Chondrocyte (in vitro differentiated cells): ENCODE results near the gene SH3GLB1. TPM values are rescaled to one million over a fixed set of nuclear protein-coding genes. Genes with fewer than 3 reads are reported as not detected.

Experiments
- DNase-seq: peaks from one replicate; pipeline ENCODE4 v3.0.0; 2021; ENCODE audit warnings: mixed read lengths, low spot score
- H3K27ac Mint-ChIP-seq: one replicate; pipeline ENCODE4 v1.8.0; 2021; ENCODE audit warnings: mild to moderate bottlenecking, moderate library complexity, mixed read lengths; ENCODE audit not compliant: unreplicated experiment
- H3K27me3 Mint-ChIP-seq: 2 replicates; pipeline ENCODE4 v1.8.0; 2021; ENCODE audit warnings: low read depth, mixed read lengths
- H3K36me3 Mint-ChIP-seq: 2 replicates; pipeline ENCODE4 v1.8.0; 2021; ENCODE audit warnings: low read depth, mixed read lengths
- H3K4me1 Mint-ChIP-seq: 2 replicates; pipeline ENCODE4 v1.8.0; 2021; ENCODE audit warnings: low read depth, mild to moderate bottlenecking, mixed read lengths
- H3K4me3 Mint-ChIP-seq: one replicate; pipeline ENCODE4 v1.8.0; 2021; ENCODE audit warnings: mild to moderate bottlenecking, moderate library complexity, mixed read lengths; ENCODE audit not compliant: unreplicated experiment
- H3K9me3 Mint-ChIP-seq: 2 replicates; pipeline ENCODE4 v1.8.0; 2021; ENCODE audit warnings: low read depth, mixed read lengths
- total RNA-seq: library from RNA; stranded (reverse); gene quantifications from 3 replicates; pipeline ENCODE4 v1.2.1, GENCODE V29; 2021
- TF ChIP-seq, protein P1 (sequence below): fragments of 200-600 bp; sonication (generic); IDR thresholded peaks from 2 replicates; pipeline ENCODE4 v1.5.0; 2021; ENCODE audit warnings: antibody characterized with exemption, mild to moderate bottlenecking, moderate library complexity

The SH3GLB1 gene
- total RNA-seq, 1 donor from 2014 or later = 135 TPM

DNA sequence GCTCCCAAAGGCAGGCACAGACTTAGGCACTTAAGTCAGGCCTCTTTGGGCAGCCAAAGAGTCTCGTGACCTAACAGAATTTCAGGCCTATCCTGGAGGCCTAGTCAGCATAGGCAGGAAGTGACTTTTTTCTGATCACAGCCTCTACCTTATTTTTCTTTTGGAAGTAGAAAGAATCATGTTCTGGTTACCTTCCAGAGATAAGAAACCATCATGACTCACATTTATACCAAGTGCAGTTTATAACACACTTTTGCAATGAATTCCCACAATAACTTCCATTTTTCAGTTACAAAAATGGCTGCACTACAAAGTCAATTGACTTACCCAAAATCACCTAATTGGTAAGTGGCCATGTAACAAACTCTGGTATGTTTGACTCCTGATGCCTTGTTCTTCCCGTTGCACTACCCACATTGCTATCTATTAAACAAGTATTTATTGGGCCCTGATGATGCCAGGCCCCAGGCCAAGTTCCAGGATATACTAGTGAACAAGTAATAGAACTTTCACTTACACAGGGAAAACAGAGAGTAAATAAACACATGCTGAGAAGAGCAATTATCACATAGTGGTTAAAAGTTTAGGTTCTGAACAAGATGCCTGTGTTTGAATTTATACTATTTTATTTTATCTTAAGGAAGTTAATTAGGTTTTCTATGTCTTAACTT is 74.3 kb downstream of the SH3GLB1 start:
- Mint-ChIP-seq H3K36me3 (peaks cover 1% of the 10 kb centered on the region), H3K9me3 (peaks cover 7% of the 10 kb centered on the region), H3K4me1 (peaks cover 50% of the 10 kb centered on the region), H3K27me3 (no peaks in the 10 kb centered on the region), H3K27ac (no peak overlapping the region), H3K4me3 (no peak overlapping the region)
- TF ChIP-seq, protein P1, sequence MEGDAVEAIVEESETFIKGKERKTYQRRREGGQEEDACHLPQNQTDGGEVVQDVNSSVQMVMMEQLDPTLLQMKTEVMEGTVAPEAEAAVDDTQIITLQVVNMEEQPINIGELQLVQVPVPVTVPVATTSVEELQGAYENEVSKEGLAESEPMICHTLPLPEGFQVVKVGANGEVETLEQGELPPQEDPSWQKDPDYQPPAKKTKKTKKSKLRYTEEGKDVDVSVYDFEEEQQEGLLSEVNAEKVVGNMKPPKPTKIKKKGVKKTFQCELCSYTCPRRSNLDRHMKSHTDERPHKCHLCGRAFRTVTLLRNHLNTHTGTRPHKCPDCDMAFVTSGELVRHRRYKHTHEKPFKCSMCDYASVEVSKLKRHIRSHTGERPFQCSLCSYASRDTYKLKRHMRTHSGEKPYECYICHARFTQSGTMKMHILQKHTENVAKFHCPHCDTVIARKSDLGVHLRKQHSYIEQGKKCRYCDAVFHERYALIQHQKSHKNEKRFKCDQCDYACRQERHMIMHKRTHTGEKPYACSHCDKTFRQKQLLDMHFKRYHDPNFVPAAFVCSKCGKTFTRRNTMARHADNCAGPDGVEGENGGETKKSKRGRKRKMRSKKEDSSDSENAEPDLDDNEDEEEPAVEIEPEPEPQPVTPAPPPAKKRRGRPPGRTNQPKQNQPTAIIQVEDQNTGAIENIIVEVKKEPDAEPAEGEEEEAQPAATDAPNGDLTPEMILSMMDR = no peak
- no peak for DNase-seq

DNA sequence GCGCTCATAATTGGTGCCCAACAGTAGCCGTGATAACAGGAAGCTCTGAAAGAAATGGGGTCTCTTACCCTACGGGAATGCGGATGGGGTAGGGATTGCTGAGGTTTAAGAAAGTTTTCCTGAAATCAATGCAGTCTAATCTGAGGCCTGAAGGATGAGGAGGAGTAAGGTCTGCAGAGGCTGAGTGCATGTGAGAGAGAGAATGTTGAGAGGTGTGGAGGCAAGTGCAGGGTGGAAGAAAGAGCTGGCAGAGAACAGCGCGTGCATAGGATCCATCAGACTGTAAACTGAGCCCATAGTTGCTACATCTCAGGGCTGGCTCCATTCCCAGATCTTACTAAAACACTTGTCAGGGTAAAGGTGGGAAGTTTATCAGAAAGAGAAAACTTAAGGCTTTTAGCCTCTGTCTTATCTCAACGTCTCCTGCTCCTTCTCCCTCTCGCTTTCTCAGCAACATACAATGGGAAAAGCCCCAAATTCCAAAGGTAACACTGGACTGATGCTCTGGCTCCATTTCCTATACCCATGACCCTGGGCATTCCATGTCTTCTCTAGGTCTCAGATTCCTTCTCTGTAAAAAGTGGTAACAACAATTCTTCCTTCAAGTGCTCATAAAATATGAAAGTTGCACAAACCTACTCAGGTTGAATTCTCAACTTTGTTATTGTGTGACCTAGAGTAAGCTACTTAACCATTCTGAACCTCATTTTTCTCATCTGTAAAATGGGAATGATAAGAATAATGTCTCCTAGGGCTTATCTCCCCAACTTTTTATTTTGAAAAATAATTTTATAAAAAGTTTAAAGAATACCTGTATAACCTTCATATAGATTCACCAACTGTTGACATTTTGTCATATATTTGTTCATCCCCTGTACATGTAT is 75.2 kb downstream of the SH3GLB1 start:
- Mint-ChIP-seq H3K36me3 (peaks cover 1% of the 10 kb centered on the region), H3K27ac (peak overlapping the region; percentile 81), H3K4me1 (peaks cover 42% of the 10 kb centered on the region), H3K27me3 (no peaks in the 10 kb centered on the region), H3K4me3 (no peak overlapping the region), H3K9me3 (peaks cover 7% of the 10 kb centered on the region)
- no peak for DNase-seq
- TF ChIP-seq, protein P1 = no peak

DNA sequence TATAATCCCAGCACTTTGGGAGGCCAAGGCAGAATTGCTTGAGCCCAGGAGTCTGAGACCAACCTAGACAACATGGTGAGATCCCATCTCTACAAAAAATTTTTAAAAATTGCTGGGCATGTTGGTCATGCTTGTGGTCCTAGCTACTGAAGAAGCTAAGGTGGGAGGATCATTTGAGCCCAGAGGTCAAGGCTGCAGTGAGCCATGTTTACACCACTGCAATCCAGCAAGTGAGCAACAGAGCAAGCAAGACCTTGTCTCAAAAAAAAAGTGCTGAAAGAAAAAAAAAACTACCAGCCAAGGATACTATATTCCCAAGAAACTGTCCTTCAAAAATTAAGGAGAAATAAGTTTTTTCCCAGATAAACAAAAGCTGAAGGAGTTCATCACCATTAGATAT is 78.1 kb downstream of the SH3GLB1 start:
- peaks cover 10% of the 10 kb centered on the region for H3K9me3 Mint-ChIP-seq
- H3K27ac Mint-ChIP-seq = no peak overlapping the region
- no peak overlapping the region for H3K4me3 Mint-ChIP-seq
- H3K4me1 Mint-ChIP-seq = peaks cover 27% of the 10 kb centered on the region
- DNase-seq = no peak
- no peaks in the 10 kb centered on the region for H3K27me3 Mint-ChIP-seq
- H3K36me3 Mint-ChIP-seq = peaks cover 3% of the 10 kb centered on the region
- TF ChIP-seq, protein P1 = no peak

DNA sequence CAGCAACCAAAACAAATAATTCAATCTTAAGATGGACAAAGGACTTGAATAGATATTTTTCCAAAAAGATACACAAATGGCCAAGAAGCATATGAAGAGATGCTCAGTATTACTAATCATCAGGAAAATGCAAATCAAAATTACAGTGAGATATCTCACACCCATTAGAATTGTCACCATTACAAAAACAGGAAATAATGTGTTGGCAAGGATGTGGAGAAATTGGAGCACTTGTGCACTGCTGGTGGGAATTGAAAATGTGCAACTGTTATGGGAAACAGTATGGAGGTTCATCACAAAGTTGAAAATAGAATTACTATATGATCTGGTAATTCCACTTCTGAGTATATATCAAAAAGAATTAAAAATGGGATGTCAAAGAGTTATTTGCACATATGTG is 83.2 kb downstream of the SH3GLB1 start:
- H3K27ac Mint-ChIP-seq = peak overlapping the region; percentile 23

More for the DNA sequence above, 83.2 kb downstream of the SH3GLB1 start:
- H3K9me3 Mint-ChIP-seq = peaks cover 3% of the 10 kb centered on the region
- peaks cover 24% of the 10 kb centered on the region for H3K4me1 Mint-ChIP-seq
- no peaks in the 10 kb centered on the region for H3K27me3 Mint-ChIP-seq
- TF ChIP-seq, protein P1 = no peak
- peaks cover 2% of the 10 kb centered on the region for H3K36me3 Mint-ChIP-seq
- DNase-seq = no peak
- H3K4me3 Mint-ChIP-seq = no peak overlapping the region
